Activated CD4-positive, alpha-beta T cell treated with anti-CD3 and anti-CD28 coated beads, Interleukin-2, amount 10 ng/mL, durations not matched to agents 24 days and 14 days (primary cell): ENCODE measurements around the gene FTCD. TPM values are rescaled to one million over a fixed set of nuclear protein-coding genes. Genes with fewer than 3 reads are reported as not detected.
"Not testable (repeated sequence)": the region's sequence is repeated elsewhere in the genome, so short reads cannot be mapped to it uniquely, and the experiment has no call there.

Source experiments
- DNase-seq: peaks from one replicate; pipeline ENCODE4 v3.0.0; 2022
- H3K27ac Mint-ChIP-seq: one replicate; pipeline ENCODE4 v1.8.0; 2022; ENCODE audit warnings: mild to moderate bottlenecking, mixed read lengths
- H3K27me3 Mint-ChIP-seq: one replicate; pipeline ENCODE4 v1.8.0; 2022; ENCODE audit warnings: mixed read lengths
- H3K36me3 Mint-ChIP-seq: one replicate; pipeline ENCODE4 v1.8.0; 2022; ENCODE audit warnings: low read depth, mild to moderate bottlenecking, mixed read lengths
- H3K4me1 Mint-ChIP-seq: one replicate; pipeline ENCODE4 v1.8.0; 2021; ENCODE audit warnings: mixed read lengths
- H3K4me3 Mint-ChIP-seq: one replicate; pipeline ENCODE4 v1.8.0; 2022; ENCODE audit warnings: mild to moderate bottlenecking, moderate library complexity, mixed read lengths
- H3K9me3 Mint-ChIP-seq: one replicate; pipeline ENCODE4 v1.8.0; 2021; ENCODE audit warnings: mixed read lengths
- intact Hi-C: fragments of 100-400 bp; cut with micrococcal nuclease; formaldehyde crosslinking; loops from one replicate; pipeline ENCODE4 v1.15.1; 2023
- total RNA-seq: library from RNA; stranded (reverse); gene quantifications from 2 replicates; pipeline ENCODE4 v1.2.3, GENCODE V29; 2022

Gene FTCD
- total RNA-seq, 1 donor from 2014 or later = 0.30 TPM

DNA sequence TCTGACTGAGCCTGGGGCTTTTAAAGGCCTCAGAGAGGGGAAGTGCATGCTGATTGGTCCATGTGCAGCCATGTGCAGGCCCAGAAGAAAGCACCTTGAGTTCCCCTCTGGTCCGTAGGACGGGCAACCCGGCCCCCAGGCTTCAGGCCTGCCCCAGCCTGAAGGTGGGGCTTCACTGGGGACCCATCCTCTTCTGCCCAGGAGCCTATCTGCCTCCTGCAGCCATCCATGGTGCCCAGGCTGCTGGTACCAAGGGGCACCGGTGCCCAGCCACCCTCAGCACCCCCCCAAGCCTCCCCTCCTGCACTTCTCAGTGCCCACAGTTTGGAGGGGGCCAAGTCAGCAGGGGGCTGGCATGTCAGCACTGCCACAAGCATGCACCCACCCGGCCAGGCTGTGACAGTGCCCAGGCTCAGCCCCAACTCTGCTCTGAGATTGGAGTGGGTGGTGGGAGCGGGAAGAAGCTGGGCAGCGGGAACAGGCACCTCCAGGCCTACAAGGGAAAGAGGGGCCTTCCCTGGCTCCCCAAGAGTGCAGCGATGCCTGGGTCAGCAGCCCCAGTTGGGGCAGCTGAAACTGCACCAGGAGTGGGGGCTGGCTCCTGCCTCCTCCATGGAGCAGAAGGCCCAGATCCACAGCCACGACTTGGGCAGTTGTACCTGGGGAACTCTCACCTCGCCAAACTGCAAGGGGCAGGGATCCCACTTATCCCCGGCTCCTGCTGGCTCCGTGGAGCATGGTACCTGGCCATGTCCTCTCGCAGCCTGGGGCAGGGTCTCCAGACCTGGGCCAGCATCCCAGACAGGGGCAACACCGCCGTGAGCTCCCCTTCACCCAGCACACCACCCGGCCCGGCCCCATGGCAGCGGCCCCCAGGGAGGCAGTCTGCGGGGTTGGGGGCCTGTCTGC, 45.8 kb downstream of the FTCD start:
- intact Hi-C loops = no loop called here
- Mint-ChIP-seq H3K27ac (no peak overlapping the region), H3K4me1 (no peaks in the 10 kb centered on the region), H3K9me3 (peaks cover 15% of the 10 kb centered on the region), H3K4me3 (no peak overlapping the region), H3K27me3 (no peaks in the 10 kb centered on the region), H3K36me3 (no peaks in the 10 kb centered on the region)
- DNase-seq = no peak

GRCh38 chr21:46108827-46109312, 46.5 kb downstream of the FTCD start:
- Mint-ChIP-seq H3K4me3 (no peak overlapping the region), H3K27ac (no peak overlapping the region), H3K27me3 (peaks cover 5% of the 10 kb centered on the region), H3K36me3 (no peaks in the 10 kb centered on the region), H3K9me3 (peaks cover 20% of the 10 kb centered on the region), H3K4me1 (no peaks in the 10 kb centered on the region)
- no peak for DNase-seq
- intact Hi-C loops = no loop called here

GRCh38 chr21:46107376-46107775, 48.0 kb downstream of the FTCD start:
- H3K4me1 Mint-ChIP-seq, H3K27ac Mint-ChIP-seq, H3K4me3 Mint-ChIP-seq, DNase-seq, H3K36me3 Mint-ChIP-seq, intact Hi-C loops: not testable (repeated sequence)
- peaks cover 30% of the 10 kb centered on the region for H3K9me3 Mint-ChIP-seq
- peaks cover 18% of the 10 kb centered on the region for H3K27me3 Mint-ChIP-seq

GRCh38 chr21:46104104-46104503, 51.3 kb downstream of the FTCD start:
- H3K4me1 Mint-ChIP-seq = no peaks in the 10 kb centered on the region
- no peaks in the 10 kb centered on the region for H3K36me3 Mint-ChIP-seq
- intact Hi-C loops = no loop called here
- DNase-seq = no peak
- no peak overlapping the region for H3K4me3 Mint-ChIP-seq
- H3K9me3 Mint-ChIP-seq = peaks cover 38% of the 10 kb centered on the region
- H3K27me3 Mint-ChIP-seq = peaks cover 43% of the 10 kb centered on the region
- no peak overlapping the region for H3K27ac Mint-ChIP-seq

DNA sequence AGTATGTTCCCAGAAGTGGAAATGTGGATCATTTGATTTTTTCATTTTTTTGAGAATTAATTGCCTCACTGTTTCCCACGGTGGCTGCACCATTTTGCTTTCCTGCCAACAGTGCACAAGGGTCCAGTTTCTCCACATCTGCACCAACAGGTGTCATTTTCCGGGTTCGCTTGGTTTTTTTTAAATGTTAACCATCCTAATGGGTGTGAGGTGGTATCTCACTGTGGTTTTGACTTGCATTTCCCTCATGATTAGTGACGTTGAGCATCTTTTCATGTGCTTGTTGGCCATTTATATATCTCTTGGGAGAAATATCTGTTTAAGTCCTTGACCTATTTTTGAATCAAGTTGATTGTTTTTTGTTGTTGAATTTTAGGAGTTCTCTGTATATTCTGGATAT, 54.5 kb downstream of the FTCD start:
- Mint-ChIP-seq H3K4me3 (no peak overlapping the region), H3K27ac (no peak overlapping the region), H3K9me3 (peaks cover 23% of the 10 kb centered on the region), H3K36me3 (no peaks in the 10 kb centered on the region), H3K27me3 (peaks cover 50% of the 10 kb centered on the region), H3K4me1 (no peaks in the 10 kb centered on the region)
- no peak for DNase-seq
- intact Hi-C loops = no loop called here

GRCh38 chr21:46100426-46100825, 55.0 kb downstream of the FTCD start:
- no peak overlapping the region for H3K4me3 Mint-ChIP-seq
- peaks cover 50% of the 10 kb centered on the region for H3K27me3 Mint-ChIP-seq
- no peak overlapping the region for H3K27ac Mint-ChIP-seq
- intact Hi-C loops = no loop called here
- H3K36me3 Mint-ChIP-seq = no peaks in the 10 kb centered on the region
- no peaks in the 10 kb centered on the region for H3K4me1 Mint-ChIP-seq
- peaks cover 23% of the 10 kb centered on the region for H3K9me3 Mint-ChIP-seq
- no peak for DNase-seq

DNA sequence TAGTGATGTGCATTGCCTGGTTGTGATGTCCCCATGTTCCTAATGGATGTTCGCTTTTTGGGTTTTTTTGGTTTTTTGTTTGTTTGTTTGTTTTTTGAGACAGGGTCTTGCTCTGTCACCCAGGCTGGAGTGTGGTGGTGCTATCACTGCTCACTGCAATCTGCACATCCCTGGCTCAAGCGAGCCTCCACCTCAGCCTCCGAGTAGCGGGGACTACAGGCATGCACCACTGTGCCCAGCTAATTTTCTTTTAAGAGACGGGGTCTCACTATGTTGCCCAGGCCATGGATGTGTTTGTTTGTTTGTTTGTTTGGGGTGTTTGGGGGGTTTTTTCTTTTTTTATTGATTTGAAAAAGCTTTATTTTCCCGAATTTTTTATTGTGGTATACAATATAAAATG, 55.4 kb downstream of the FTCD start:
- no peaks in the 10 kb centered on the region for H3K4me1 Mint-ChIP-seq
- no peaks in the 10 kb centered on the region for H3K36me3 Mint-ChIP-seq
- H3K9me3 Mint-ChIP-seq = peaks cover 23% of the 10 kb centered on the region
- no peak for DNase-seq
- no peak overlapping the region for H3K27ac Mint-ChIP-seq
- peaks cover 50% of the 10 kb centered on the region for H3K27me3 Mint-ChIP-seq
- peak overlapping the region; percentile 31 for H3K4me3 Mint-ChIP-seq
- intact Hi-C loops = no loop called here

- Mint-ChIP-seq H3K4me3 (no peak overlapping the region), H3K4me1 (no peaks in the 10 kb centered on the region), H3K27me3 (peaks cover 50% of the 10 kb centered on the region), H3K9me3 (peaks cover 23% of the 10 kb centered on the region), H3K36me3 (no peaks in the 10 kb centered on the region), H3K27ac (no peak overlapping the region)
- DNase-seq = no peak
- intact Hi-C loops = loop anchor here (5.0 kb wide), 1 partner anchor 117 kb away; the partner anchor contains the start of gene COL6A1
Measured at GRCh38 chr21:46099476-46099875, 55.9 kb downstream of the FTCD start.

DNA sequence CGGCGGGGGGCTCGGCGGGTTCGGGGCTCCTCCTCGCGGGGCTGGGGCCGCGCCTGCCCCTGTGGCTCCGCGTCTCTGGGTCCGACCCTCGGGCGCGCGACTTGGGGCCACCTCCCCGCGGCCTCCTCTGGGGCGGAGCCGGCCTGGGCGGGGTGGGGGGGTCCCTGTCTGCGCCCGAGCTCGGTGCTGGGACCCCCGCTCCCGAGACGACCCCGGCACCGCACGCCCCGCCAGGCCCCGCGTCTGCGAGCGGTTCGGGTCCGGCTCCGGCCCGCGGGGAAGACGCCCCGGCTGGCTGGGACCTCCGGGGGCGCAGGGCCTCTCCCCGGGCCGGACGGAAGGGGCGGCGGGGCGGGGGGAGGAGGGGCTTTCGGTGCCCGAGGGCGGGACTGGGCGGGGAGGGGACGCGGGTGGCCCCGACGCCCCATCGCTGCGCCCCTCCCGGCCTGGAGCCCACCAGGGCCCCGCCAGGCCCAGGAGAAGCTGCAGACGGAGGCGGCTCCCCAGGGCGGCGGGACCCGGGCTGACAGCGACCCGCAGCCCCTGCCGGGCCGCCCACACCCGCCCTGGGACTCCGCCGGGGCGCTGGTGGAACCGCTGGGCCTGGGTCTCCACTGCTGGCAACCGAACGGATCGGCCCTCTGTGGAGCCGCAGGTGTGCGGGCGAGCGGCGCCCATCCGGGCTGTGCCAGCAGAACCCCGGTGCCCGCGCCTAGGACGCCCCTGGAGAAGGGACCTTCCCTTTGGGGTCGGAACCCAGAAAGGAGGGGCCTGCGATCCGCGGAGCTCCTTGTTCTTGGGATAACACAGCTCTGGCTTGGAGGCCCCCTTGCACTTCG, 56.9 kb downstream of the FTCD start:
- no peaks in the 10 kb centered on the region for H3K36me3 Mint-ChIP-seq
- H3K4me1 Mint-ChIP-seq = no peaks in the 10 kb centered on the region
- peaks cover 17% of the 10 kb centered on the region for H3K9me3 Mint-ChIP-seq
- H3K4me3 Mint-ChIP-seq = peak overlapping the region; percentile 57
- DNase-seq = no peak
- H3K27ac Mint-ChIP-seq = no peak overlapping the region
- peaks cover 42% of the 10 kb centered on the region for H3K27me3 Mint-ChIP-seq
- intact Hi-C loops = loop anchor here (5.0 kb wide), 1 partner anchor 116 kb away; the partner anchor contains the start of gene COL6A1

DNA sequence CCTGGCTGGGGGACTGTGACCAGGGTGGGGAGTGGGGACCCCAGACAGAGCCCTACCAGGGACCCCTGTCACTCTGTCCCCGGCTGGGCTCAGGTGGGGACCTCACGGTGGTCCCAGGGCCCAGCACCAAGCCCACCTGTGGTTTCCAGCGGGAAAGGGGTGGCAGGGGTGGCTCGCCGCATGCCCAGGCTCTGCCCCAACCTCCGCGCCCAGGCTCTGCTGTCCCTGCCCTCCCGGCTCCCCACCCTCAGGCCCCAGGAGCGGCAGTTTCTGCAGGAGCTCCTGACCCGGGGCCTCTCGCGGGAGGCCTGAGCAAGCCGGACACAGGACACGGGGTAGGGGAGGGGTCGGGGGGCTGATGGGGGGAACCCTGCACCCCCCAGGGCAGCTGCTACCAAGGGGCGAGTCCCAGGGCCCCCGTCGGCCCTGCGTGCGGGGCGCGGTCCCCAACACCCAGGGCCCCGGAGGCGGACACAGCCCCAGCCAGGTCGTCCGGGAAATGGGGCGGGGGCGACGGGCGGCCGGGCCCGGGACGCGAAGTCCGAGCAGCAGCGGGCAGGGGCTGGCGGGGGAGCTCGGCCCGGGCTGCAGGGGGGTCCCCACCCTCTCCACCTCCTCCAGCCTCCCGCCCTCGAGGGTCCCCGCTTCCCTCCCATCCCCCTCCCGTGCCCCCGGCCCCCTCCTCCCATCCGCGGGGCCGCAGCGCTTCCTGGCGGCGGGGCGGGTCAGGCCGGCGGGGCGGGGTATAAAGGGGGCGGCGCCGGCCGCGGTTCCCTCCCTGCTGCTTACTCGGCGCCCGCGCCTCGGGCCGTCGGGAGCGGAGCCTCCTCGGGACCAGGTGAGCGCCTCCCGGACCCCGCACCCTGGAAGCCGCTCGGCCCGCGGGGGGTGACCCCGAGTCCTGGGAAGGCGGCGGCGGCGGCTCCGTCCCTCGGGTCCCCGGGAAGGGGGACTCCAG, 57.8 kb downstream of the FTCD start, which contains the start of gene COL6A2:
Gene COL6A2 (plus strand): TSS at position 777 of the 958 bp plus-strand sequence.
- Mint-ChIP-seq H3K4me3 (peak within 1 kb of the TSS; percentile 57), H3K9me3 (peaks cover 10% of the 10 kb centered on the region), H3K27ac (no peak within 1 kb of the TSS), H3K27me3 (peaks cover 34% of the 10 kb centered on the region), H3K4me1 (no peaks in the 10 kb centered on the region), H3K36me3 (no peaks in the 10 kb centered on the region)
- intact Hi-C loops = loop anchor here (5.0 kb wide), 1 partner anchor 115 kb away; the partner anchor contains the start of gene COL6A1
- peak; percentile 84 for DNase-seq

- intact Hi-C loops = loop anchor here (5.0 kb wide), 1 partner anchor 114 kb away; the partner anchor contains the start of gene COL6A1
- no peaks in the 10 kb centered on the region for H3K4me1 Mint-ChIP-seq
- peak overlapping the region; percentile 30 for H3K4me3 Mint-ChIP-seq
- no peaks in the 10 kb centered on the region for H3K36me3 Mint-ChIP-seq
- H3K27ac Mint-ChIP-seq = no peak overlapping the region
- peaks cover 27% of the 10 kb centered on the region for H3K27me3 Mint-ChIP-seq
- peaks cover 4% of the 10 kb centered on the region for H3K9me3 Mint-ChIP-seq
- DNase-seq = peak; percentile 55
Measured at GRCh38 chr21:46096596-46097335, 58.6 kb downstream of the FTCD start.

- intact Hi-C loops = loop anchor here (5.0 kb wide), 1 partner anchor 114 kb away; the partner anchor contains the start of gene COL6A1
- no peaks in the 10 kb centered on the region for H3K4me1 Mint-ChIP-seq
- peak; percentile 50 for DNase-seq
- peak overlapping the region; percentile 24 for H3K27ac Mint-ChIP-seq
- no peaks in the 10 kb centered on the region for H3K36me3 Mint-ChIP-seq
- H3K9me3 Mint-ChIP-seq = peaks cover 4% of the 10 kb centered on the region
- no peak overlapping the region for H3K4me3 Mint-ChIP-seq
- peaks cover 19% of the 10 kb centered on the region for H3K27me3 Mint-ChIP-seq
Measured at GRCh38 chr21:46095814-46096595, 59.4 kb downstream of the FTCD start.
